Measurements from ENCODE around the gene GPR135.

Gene GPR135

GRCh38 chr14:59417311-59417710, 47.9 kb downstream of the GPR135 start:
- TF ChIP-seq YY1 (IDR thresholded peaks at IDR 0.05; ENCODE audit: low read depth) (no peak), TEAD4 (IDR thresholded peaks at IDR 0.05) (no peak), EP300 (IDR thresholded peaks at IDR 0.05; ENCODE audit: borderline replicate concordance) (no peak)

DNA sequence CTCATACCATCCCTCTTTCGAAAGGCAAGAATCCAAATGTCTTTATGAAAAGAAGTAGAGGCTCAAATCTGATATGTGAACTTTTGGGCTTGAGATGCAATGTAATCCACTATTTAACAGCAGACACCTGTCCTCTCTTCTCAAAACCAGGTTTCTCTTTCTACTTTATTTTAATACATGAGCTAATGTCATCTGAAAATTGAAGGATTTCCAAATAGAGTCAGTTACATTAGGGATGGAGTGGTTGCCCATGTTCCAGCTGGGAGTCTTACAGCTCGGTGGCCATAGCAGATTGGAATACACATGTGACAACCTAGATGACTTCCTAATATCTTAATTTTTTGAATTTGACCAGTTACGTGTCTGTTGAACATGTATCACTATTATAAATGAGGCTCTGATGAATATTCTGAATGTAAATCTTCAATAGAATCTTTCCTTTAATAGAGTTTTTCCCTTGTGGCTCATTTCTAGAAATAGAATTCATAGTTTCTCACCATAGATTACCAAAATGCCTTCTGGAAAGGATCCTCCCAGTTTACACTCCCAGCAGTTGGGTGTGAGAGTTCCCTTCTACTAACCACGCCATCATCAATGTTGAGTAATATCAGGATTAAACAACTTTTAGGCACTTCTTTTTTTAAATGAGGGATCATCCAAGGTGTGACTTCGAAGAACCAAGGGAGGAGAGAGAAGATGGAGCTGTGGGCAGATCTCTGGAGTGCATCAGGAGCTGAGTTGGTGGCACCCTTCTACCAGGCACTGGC, 49.2 kb downstream of the GPR135 start:
- TF ChIP-seq, protein P1, sequence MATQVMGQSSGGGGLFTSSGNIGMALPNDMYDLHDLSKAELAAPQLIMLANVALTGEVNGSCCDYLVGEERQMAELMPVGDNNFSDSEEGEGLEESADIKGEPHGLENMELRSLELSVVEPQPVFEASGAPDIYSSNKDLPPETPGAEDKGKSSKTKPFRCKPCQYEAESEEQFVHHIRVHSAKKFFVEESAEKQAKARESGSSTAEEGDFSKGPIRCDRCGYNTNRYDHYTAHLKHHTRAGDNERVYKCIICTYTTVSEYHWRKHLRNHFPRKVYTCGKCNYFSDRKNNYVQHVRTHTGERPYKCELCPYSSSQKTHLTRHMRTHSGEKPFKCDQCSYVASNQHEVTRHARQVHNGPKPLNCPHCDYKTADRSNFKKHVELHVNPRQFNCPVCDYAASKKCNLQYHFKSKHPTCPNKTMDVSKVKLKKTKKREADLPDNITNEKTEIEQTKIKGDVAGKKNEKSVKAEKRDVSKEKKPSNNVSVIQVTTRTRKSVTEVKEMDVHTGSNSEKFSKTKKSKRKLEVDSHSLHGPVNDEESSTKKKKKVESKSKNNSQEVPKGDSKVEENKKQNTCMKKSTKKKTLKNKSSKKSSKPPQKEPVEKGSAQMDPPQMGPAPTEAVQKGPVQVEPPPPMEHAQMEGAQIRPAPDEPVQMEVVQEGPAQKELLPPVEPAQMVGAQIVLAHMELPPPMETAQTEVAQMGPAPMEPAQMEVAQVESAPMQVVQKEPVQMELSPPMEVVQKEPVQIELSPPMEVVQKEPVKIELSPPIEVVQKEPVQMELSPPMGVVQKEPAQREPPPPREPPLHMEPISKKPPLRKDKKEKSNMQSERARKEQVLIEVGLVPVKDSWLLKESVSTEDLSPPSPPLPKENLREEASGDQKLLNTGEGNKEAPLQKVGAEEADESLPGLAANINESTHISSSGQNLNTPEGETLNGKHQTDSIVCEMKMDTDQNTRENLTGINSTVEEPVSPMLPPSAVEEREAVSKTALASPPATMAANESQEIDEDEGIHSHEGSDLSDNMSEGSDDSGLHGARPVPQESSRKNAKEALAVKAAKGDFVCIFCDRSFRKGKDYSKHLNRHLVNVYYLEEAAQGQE (IDR thresholded peaks at IDR 0.05; ENCODE audit: low read depth): no peak
- TF ChIP-seq NFIC (IDR thresholded peaks at IDR 0.05) (no peak), ZBTB7A (IDR thresholded peaks at IDR 0.05; ENCODE audit: low read depth) (no peak), FOXM1 (IDR thresholded peaks at IDR 0.05; ENCODE audit: borderline replicate concordance, low read depth) (no peak), RAD21 (IDR thresholded peaks at IDR 0.05; ENCODE audit: low read depth) (no peak), MAX (IDR thresholded peaks at IDR 0.05) (no peak), TEAD4 (IDR thresholded peaks at IDR 0.05) (no peak), EP300 (IDR thresholded peaks at IDR 0.05; ENCODE audit: borderline replicate concordance) (no peak), TCF12 (IDR thresholded peaks at IDR 0.05; ENCODE audit: low read depth) (no peak), CEBPB (IDR thresholded peaks at IDR 0.05) (no peak), CREB1 (IDR thresholded peaks at IDR 0.05; ENCODE audit: low read depth) (no peak), TAF1 (IDR thresholded peaks at IDR 0.05; ENCODE audit: low read depth) (no peak), EGR1 (IDR thresholded peaks at IDR 0.05) (no peak), USF1 (IDR thresholded peaks at IDR 0.05) (no peak), YY1 (IDR thresholded peaks at IDR 0.05; ENCODE audit: low read depth) (no peak)
